ENCODE data around the gene CALCOCO2.
"Not testable (repeated sequence)": the region's sequence is repeated elsewhere in the genome, so short reads cannot be mapped to it uniquely, and the experiment has no call there.

Gene CALCOCO2

GRCh38 chr17:48825446-48826381, 5.1 kb upstream of the CALCOCO2 start:
- DNase-seq: no peak

DNA sequence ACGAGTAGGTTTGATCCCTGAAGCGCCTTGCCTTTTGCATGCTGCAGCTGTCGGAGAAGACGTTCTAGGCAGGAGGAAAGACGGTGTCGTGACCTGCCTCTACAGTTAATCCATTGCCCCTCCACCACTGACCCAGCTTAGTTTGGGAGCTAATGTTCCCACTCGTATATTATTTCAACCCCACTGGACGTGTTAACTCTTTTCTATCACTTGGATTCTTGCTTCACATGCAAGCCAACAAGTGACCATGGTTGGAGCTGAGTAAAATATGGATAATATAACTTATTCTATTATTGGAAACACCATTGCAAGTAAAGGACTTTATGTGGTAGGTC, 681 bp downstream of the CALCOCO2 start:
- DNase-seq: no peak

GRCh38 chr17:48834973-48835372, 4.1 kb downstream of the CALCOCO2 start:
- no peak for DNase-seq

DNA sequence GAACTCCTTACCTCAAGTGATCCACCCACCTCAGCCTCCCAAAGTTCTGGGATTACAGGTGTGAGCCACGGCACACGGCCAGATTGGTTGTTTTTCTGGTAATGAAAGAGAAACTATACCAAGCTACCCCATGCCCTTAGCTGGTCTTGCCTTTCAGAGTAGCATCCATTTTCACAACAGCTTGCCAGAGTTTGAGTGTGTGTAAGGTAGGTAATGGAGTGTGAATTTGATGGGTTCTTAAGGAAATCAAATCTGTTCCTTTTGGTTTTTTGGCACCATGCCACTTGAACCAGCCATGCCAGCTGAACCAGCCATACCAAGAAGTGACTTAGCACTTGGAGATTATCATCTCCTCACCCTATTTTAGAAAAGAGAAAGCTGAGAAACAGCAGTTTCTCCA, 5.1 kb downstream of the CALCOCO2 start:
- no peak for DNase-seq

GRCh38 chr17:48837458-48837857, 6.6 kb downstream of the CALCOCO2 start:
- not testable (repeated sequence) for DNase-seq

GRCh38 chr17:48840441-48840840, 9.6 kb downstream of the CALCOCO2 start:
- DNase-seq: no peak

- DNase-seq: no peak
Observed at GRCh38 chr17:48841395-48841831, 10.6 kb downstream of the CALCOCO2 start.

DNA sequence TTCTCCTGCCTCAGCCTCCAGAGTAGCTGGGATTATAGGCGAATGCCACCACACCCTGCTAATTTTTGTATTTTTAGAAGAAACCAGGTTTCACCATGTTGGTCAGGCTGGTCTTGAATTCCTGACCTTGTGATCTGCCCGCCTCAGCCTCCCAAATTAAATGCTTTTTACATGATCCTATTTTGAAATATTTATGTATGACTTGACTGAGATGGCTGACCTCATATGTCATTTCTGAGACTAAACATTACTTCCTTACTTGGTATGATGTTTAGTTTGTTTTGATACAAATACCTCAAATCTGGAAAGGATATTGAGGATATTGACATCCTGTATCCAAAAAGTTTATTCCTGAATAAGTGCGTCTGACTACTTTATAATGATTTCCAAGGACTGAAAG, 11.9 kb downstream of the CALCOCO2 start:
- DNase-seq: no peak

DNA sequence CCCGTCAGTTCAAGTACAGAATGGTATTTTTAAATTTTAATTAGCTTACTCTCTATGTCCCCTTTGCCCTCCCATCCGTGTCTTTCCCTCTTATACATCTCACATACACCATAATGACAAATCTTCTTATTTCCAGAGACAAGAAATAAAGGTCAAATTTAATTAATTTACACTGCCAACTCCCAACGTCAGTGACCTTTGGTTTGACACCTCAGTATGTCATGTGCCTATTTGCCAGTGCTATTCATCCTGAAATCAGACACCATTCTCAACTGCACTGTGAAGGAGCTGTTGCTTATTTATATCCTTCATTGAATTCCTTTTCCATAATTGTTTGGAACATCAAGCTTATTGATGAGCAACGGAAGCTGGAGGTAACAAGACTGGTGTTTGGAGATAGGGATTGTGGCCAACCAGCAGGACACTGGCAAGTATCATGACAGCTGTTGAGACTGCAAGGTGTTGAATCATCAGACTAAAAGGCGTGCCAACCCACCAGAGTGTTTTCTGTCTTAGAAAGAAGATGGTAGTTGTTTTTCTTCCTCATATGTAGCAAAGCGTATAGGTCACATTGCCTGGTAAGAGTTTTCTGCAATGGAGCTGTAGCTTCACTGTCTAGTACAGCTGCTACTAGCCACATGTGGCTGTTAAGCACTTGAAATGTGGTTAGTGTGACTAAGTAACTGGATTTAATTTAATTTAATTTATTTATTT, 12.5 kb downstream of the CALCOCO2 start:
- no peak for DNase-seq

DNA sequence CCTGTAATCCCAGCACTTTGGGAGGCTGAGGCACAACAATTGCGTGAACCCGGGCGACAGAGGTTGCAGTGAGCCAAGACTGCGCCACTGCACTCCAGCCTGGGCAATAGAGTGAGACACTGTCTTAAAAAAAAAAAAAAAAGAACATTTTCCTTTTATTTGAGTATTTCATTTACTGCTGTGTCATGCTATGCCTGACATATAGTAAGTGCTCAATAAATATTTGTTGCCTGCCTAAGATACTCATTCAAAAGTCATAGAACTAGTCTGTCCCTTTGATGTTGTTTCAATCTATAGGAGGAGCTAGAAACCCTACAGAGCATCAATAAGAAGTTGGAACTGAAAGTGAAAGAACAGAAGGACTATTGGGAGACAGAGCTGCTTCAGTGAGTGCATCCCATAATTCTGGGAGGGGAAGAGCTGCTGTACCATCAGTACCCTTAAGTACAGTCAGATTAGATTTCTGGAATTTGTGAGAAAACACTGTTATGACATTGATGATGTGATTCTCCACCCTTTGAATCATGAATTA, 20.0 kb downstream of the CALCOCO2 start:
- no peak for DNase-seq

- no peak for DNase-seq
Observed at GRCh38 chr17:48854774-48855476, 24.1 kb downstream of the CALCOCO2 start.

GRCh38 chr17:48856122-48856821, 25.4 kb downstream of the CALCOCO2 start:
- no peak for DNase-seq

DNA sequence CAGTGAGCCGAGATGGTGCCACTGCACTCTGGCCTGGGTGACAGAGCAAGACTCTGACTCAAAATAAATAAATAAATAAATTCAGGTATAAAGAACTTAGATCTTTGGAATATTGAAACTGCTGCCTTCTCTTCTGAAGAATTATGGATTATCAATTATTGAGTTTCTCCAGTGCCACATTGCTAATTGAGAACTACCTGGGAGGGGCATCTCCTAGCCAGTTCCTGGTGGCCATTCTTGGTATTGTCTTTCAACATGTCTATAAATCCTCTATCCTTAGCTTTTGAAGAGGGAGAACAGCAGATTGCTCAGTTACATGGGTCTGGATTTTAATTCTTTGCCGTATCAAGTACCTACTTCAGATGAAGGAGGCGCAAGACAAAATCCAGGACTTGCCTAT, 29.2 kb downstream of the CALCOCO2 start:
- no peak for DNase-seq

DNA sequence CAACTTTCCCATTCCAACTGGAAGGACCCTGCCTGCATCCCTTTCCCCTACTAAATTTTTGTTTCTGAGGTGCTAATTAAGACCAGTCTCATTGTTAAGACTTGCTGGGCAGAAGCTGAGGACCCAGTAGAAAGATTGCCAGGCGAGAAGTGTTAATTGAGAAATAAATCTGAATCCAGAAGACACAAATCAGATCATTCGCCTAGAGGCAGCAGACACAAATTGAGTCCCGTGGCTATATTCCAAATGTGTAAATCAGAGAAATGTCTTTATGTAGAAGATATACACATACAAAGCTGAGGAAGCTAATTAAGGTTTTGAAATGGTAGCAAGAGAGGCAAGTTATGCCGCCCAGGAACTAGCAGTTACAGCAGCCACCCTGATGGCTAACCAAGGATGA, 29.6 kb downstream of the CALCOCO2 start:
- DNase-seq: no peak

DNA sequence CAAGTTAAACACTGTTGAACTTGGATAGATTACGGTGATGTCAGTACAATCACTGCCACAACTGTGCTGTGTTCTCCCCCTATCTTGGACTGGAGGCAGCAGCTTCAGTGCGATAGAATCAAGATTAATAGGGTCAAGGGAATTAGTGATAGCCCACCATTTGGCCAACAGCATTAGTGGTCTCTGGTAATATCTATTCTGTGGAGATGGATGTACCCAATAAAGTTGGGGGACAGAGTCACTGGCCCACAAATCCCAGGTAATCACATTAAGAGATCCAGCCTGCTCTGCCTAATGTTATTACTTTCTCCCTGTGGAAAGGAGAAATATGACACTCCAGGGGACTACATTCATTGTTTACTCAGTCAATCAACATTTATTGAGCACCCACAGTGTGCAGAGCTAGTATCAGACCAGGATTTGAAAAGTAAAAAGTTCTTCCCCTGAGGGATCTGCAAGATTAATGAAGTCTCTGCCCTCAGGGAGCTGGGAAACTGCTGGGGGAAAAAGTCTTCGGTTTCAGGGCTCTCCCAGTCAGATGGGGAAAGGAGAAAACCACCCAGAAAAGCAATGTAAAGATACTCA, 38.2 kb downstream of the CALCOCO2 start:
- no peak for DNase-seq

DNA sequence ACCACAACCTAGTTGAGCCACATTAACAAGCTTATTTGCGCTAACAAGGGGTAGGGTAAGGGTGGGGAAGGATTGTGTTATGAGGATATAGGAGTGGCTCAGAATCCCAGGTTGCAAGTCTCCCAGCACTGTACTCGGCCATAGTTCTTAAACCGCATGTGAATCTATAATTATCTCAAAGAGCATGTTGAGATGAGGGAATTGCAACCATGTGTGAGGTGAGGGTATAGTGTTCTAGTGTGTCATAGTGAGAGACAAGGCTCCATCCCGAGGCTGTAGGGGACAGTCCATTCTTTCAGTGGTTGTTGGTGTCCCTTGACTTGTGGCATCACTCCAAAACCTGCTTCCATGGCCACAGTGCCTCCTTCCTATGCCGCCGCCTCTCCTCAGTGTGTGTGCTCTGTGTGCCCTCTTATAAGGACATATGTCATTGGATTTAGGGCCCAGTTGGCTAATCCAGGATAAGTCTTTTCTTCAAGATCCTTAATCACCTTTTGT, 39.0 kb downstream of the CALCOCO2 start:
- no peak for DNase-seq

DNA sequence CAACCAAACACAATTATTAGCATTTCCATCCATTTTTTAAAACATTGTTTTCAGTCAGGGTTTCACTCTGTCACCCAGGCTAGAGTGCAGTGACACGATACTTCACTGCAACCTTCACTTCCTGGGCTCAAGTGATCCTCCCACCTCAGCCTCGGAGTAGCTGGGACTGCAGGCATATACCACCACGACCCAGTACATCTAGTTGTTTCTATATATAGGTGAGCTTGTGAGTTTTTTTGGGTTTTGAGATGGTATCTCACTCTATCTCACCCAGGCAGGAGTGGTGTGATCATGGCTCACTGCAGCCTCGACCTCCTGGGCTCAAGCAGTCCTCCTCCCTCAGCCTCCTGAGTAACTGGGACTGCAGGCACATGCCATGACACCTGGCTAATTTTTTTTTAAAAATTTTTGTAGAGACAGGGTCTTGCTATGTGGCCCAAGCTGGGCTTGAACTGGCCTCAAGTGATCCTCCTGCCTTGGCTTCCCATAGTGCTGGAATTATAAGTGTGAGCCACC, 40.3 kb downstream of the CALCOCO2 start:
- DNase-seq: no peak

GRCh38 chr17:48871551-48872351, 40.9 kb downstream of the CALCOCO2 start:
- no peak for DNase-seq

GRCh38 chr17:48872409-48872808, 41.6 kb downstream of the CALCOCO2 start:
- DNase-seq: not testable (repeated sequence)

- DNase-seq: no peak
Observed at GRCh38 chr17:48873209-48873608, 42.4 kb downstream of the CALCOCO2 start.
